Mesenteric fat pad (tissue), 1 donor: Measurements from ENCODE around the gene TTC36. TPM values are rescaled to one million over a fixed set of nuclear protein-coding genes. Genes with fewer than 3 reads are reported as not detected.
A peak's percentile ranks its signal among the peaks of the same experiment; 100 is the strongest.

Experiments used
- DNase-seq: peaks from one replicate; pipeline ENCODE4 v3.0.0-alpha.2; 2020; ENCODE audit warnings: low spot score
- total RNA-seq: library from RNA; stranded (reverse); fragmentation: NEBNext Ultra II Directional; extraction: Animal tissue kit (Norgen Biotek cat#: 25700); gene quantifications from one replicate; pipeline ENCODE4 v1.2.1, GENCODE V29; 2021
- donor health status: DM: yes; HTN: yes; CAD: no.

Gene TTC36
- total RNA-seq, 1 donor from 2014 or later: not detected

GRCh38 chr11:118531597-118532084, 4.4 kb downstream of the TTC36 start:
- DNase-seq: no peak

GRCh38 chr11:118532091-118532490, 4.8 kb downstream of the TTC36 start:
- no peak for DNase-seq

- no peak for DNase-seq
Observed at GRCh38 chr11:118532852-118533768, 5.8 kb downstream of the TTC36 start.

- DNase-seq: no peak
Observed at GRCh38 chr11:118533769-118534729, 6.8 kb downstream of the TTC36 start.

GRCh38 chr11:118535261-118535660, 8.0 kb downstream of the TTC36 start:
- DNase-seq: no peak

- peak; percentile 12 for DNase-seq
Observed at GRCh38 chr11:118536726-118537125, 9.5 kb downstream of the TTC36 start.

- peak; percentile 72 for DNase-seq
Observed at GRCh38 chr11:118537409-118537980, 10.2 kb downstream of the TTC36 start.

- DNase-seq: peak; percentile 8
Observed at GRCh38 chr11:118544010-118544646, 16.9 kb downstream of the TTC36 start.

GRCh38 chr11:118544647-118545010, 17.4 kb downstream of the TTC36 start:
- peak; percentile 67 for DNase-seq

- peak; percentile 18 for DNase-seq
Observed at GRCh38 chr11:118545533-118545932, 18.3 kb downstream of the TTC36 start.

GRCh38 chr11:118547132-118547531, 19.9 kb downstream of the TTC36 start:
- DNase-seq: peak; percentile 35

GRCh38 chr11:118552341-118552740, 25.1 kb downstream of the TTC36 start:
- peak; percentile 60 for DNase-seq

- DNase-seq: peak; percentile 60
Observed at GRCh38 chr11:118560806-118561205, 33.5 kb downstream of the TTC36 start.

GRCh38 chr11:118565051-118565450, 37.8 kb downstream of the TTC36 start:
- DNase-seq: peak; percentile 59

GRCh38 chr11:118569670-118570069, 42.4 kb downstream of the TTC36 start:
- DNase-seq: no peak

GRCh38 chr11:118570787-118571186, 43.5 kb downstream of the TTC36 start:
- DNase-seq: no peak

- peak; percentile 81 for DNase-seq
Observed at GRCh38 chr11:118571701-118572060, 44.4 kb downstream of the TTC36 start.

- DNase-seq: peak; percentile 93
Observed at GRCh38 chr11:118572061-118572980, 45.0 kb downstream of the TTC36 start, which contains the start of gene ARCN1. TSS of gene ARCN1 (plus strand) at chr11:118572409. CDS start at chr11:118572548, 139 bp downstream.

- no peak for DNase-seq
Observed at GRCh38 chr11:118572981-118573550, 45.8 kb downstream of the TTC36 start.
